GM23338 (cell line): ENCODE results near the gene GOLGA6L4.
"Not testable (repeated sequence)": the region's sequence is repeated elsewhere in the genome, so short reads cannot be mapped to it uniquely, and the experiment has no call there.

Source experiments
- EZH2 ChIP-seq: fragments of 200-600 bp; sonication (generic); IDR thresholded peaks from one replicate; pipeline ENCODE4 v1.8.0; 2017; ENCODE audit warnings: antibody characterized with exemption, mild to moderate bottlenecking, low read depth; ENCODE audit not compliant: unreplicated experiment
- EZH2phosphoT487 ChIP-seq: fragments of 200-600 bp; sonication (generic); IDR thresholded peaks from one replicate; pipeline ENCODE4 v1.8.1; 2018; ENCODE audit warnings: antibody characterized with exemption; ENCODE audit not compliant: unreplicated experiment
- JUNB ChIP-seq: IDR thresholded peaks from one replicate; pipeline ENCODE4 v1.6.1; 2016; ENCODE audit warnings: antibody characterized with exemption; ENCODE audit not compliant: unreplicated experiment
- NANOG ChIP-seq: IDR thresholded peaks from 2 replicates; pipeline ENCODE4 v1.6.1; 2016; ENCODE audit warnings: antibody characterized with exemption, borderline replicate concordance
- POLR2AphosphoS5 ChIP-seq: IDR thresholded peaks from 2 replicates; pipeline ENCODE4 v1.6.1; 2016; ENCODE audit warnings: antibody characterized with exemption, low read depth
- STAT1 ChIP-seq: IDR thresholded peaks from one replicate; pipeline ENCODE4 v1.6.1; 2016; ENCODE audit warnings: antibody characterized with exemption; ENCODE audit not compliant: unreplicated experiment
- ZNF114 ChIP-seq: fragments of 250-450 bp; sonication (Bioruptor Pico); IDR thresholded peaks from 2 replicates; pipeline ENCODE4 v1.5.0; 2020; ENCODE audit warnings: mild to moderate bottlenecking, moderate library complexity
- ZNF331 ChIP-seq: fragments of 250-450 bp; sonication (Bioruptor Pico); IDR thresholded peaks from 2 replicates; pipeline ENCODE4 v1.5.0; 2020; ENCODE audit warnings: low read depth, mild to moderate bottlenecking, moderate library complexity
- TF ChIP-seq, protein P1 (sequence below), 2 experiments: fragments of 200-600 bp in 1 of 2; sonication (generic) in 1 of 2; conservative IDR thresholded peaks; 2 replicates each; pipeline versions ENCODE4 v1.5.1 to v1.6.1; 2016 to 2017; ENCODE audit warnings: antibody characterized with exemption in 2 of 2, low read depth in 2 of 2, mild to moderate bottlenecking in 2 of 2, moderate library complexity in 1 of 2
- TF ChIP-seq, protein P2 (sequence below): IDR thresholded peaks from one replicate; pipeline ENCODE4 v1.6.1; 2018; ENCODE audit warnings: antibody characterized with exemption; ENCODE audit not compliant: unreplicated experiment
- TF ChIP-seq, protein P3 (sequence below): IDR thresholded peaks from 2 replicates; pipeline ENCODE4 v1.6.1; 2016; ENCODE audit warnings: antibody characterized with exemption

DNA sequence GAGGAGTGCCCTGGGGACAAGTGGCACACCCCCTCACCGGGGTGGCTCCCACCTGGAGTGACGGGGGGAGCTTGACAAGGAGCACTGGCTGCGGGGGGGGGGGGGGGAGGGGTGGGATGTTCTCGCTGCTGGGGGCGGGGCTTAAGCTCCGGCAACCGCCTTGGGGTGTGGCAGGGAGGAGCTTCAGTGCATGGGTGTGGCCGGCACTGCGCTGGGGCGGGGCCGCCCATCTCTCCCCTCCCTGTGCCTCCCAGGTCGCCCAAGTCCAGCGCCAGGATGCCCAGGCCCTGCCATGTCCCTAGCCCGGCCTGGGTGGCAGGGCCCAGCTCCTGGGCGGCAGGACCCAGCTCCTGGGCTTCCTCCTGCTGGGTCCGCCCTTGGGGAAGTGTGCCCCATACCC is 35.7 kb upstream of the GOLGA6L4 start:
- not testable (repeated sequence) for TF ChIP-seq POLR2AphosphoS5; EZH2phosphoT487; NANOG; EZH2; ZNF114 (CRISPR knock-in tag); JUNB; ZNF331 (CRISPR knock-in tag); STAT1
- TF ChIP-seq, protein P1, sequence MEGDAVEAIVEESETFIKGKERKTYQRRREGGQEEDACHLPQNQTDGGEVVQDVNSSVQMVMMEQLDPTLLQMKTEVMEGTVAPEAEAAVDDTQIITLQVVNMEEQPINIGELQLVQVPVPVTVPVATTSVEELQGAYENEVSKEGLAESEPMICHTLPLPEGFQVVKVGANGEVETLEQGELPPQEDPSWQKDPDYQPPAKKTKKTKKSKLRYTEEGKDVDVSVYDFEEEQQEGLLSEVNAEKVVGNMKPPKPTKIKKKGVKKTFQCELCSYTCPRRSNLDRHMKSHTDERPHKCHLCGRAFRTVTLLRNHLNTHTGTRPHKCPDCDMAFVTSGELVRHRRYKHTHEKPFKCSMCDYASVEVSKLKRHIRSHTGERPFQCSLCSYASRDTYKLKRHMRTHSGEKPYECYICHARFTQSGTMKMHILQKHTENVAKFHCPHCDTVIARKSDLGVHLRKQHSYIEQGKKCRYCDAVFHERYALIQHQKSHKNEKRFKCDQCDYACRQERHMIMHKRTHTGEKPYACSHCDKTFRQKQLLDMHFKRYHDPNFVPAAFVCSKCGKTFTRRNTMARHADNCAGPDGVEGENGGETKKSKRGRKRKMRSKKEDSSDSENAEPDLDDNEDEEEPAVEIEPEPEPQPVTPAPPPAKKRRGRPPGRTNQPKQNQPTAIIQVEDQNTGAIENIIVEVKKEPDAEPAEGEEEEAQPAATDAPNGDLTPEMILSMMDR (conservative IDR thresholded peaks at IDR 0.05; ENCODE audit: low read depth in 2 of 2): not testable (repeated sequence)
- TF ChIP-seq, protein P2, sequence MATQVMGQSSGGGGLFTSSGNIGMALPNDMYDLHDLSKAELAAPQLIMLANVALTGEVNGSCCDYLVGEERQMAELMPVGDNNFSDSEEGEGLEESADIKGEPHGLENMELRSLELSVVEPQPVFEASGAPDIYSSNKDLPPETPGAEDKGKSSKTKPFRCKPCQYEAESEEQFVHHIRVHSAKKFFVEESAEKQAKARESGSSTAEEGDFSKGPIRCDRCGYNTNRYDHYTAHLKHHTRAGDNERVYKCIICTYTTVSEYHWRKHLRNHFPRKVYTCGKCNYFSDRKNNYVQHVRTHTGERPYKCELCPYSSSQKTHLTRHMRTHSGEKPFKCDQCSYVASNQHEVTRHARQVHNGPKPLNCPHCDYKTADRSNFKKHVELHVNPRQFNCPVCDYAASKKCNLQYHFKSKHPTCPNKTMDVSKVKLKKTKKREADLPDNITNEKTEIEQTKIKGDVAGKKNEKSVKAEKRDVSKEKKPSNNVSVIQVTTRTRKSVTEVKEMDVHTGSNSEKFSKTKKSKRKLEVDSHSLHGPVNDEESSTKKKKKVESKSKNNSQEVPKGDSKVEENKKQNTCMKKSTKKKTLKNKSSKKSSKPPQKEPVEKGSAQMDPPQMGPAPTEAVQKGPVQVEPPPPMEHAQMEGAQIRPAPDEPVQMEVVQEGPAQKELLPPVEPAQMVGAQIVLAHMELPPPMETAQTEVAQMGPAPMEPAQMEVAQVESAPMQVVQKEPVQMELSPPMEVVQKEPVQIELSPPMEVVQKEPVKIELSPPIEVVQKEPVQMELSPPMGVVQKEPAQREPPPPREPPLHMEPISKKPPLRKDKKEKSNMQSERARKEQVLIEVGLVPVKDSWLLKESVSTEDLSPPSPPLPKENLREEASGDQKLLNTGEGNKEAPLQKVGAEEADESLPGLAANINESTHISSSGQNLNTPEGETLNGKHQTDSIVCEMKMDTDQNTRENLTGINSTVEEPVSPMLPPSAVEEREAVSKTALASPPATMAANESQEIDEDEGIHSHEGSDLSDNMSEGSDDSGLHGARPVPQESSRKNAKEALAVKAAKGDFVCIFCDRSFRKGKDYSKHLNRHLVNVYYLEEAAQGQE: not testable (repeated sequence)
- TF ChIP-seq, protein P3, sequence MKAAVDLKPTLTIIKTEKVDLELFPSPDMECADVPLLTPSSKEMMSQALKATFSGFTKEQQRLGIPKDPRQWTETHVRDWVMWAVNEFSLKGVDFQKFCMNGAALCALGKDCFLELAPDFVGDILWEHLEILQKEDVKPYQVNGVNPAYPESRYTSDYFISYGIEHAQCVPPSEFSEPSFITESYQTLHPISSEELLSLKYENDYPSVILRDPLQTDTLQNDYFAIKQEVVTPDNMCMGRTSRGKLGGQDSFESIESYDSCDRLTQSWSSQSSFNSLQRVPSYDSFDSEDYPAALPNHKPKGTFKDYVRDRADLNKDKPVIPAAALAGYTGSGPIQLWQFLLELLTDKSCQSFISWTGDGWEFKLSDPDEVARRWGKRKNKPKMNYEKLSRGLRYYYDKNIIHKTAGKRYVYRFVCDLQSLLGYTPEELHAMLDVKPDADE: not testable (repeated sequence)
